Upper lobe of left lung (tissue), 6 donors: ENCODE results near the gene TMEM225B. TPM values are rescaled to one million over a fixed set of nuclear protein-coding genes. Genes with fewer than 3 reads are reported as not detected.

Source experiments
- total RNA-seq, 6 donors: library from RNA; depleted of rRNA in 4 of 6; stranded (reverse); fragments of >200 nt in 4 of 6; gene quantifications; one replicate each; pipeline versions ENCODE4 v1.1.0 to v1.2.1, GENCODE V29; 2016 to 2021
- donor health status: DM: no; HTN: no; CAD: no; lungs with moderate emphysema.
- donor health status: DM: no; HTN: yes; CAD: no; lungs with severe emphysema.

The TMEM225B gene
- total RNA-seq, 6 donors from 2014 or later, result 0.59 to 3.1 (median 0.91) TPM; not detected in 1

Other genes starting within 250 kb of the TMEM225B start
- 100 to 1,000 TPM; 186 to 387 (median 304) TPM for gene ARPC1B, start 223.5 kb upstream of the TMEM225B start, total RNA-seq
- gene PDAP1, start 189.7 kb upstream of the TMEM225B start, total RNA-seq, result 10 to 100 TPM; 31.4 to 76.0 (median 67.4) TPM
- gene BUD31, start 189.3 kb upstream of the TMEM225B start, total RNA-seq, result 10 to 100 TPM; 48.8 to 85.7 (median 63.8) TPM
- gene PTCD1, start 159.5 kb upstream of the TMEM225B start, total RNA-seq, result 10 to 100 TPM in 1 of 6 donors, 1 to 10 TPM in 5; 6.3 to 13.4 (median 7.6) TPM
- 10 to 100 TPM; 23.0 to 49.2 (median 33.1) TPM for gene CPSF4, start 159.3 kb upstream of the TMEM225B start, total RNA-seq
- gene ATP5MF, start 132.1 kb upstream of the TMEM225B start, total RNA-seq, result 100 to 1,000 TPM in 5 of 6 donors, 10 to 100 TPM in 1; 54.5 to 599 (median 193) TPM
- gene ZNF789, start 125.4 kb upstream of the TMEM225B start, total RNA-seq, result 10 to 100 TPM in 2 of 6 donors, 1 to 10 TPM in 4; 8.3 to 28.3 (median 9.3) TPM
- 100 to 1,000 TPM in 1 of 6 donors, 10 to 100 TPM in 5; 29.0 to 186 (median 34.8) TPM for gene ZNF394, start 98.0 kb upstream of the TMEM225B start, total RNA-seq
- 10 to 100 TPM in 1 of 6 donors, 1 to 10 TPM in 5; 3.8 to 12.6 (median 7.6) TPM for gene ZKSCAN5, start 93.6 kb upstream of the TMEM225B start, total RNA-seq
- gene FAM200A, start 46.2 kb upstream of the TMEM225B start, total RNA-seq, result 1 to 10 TPM; 1.7 to 9.9 (median 5.1) TPM
- gene ZNF655, start 39.6 kb upstream of the TMEM225B start, total RNA-seq, result 100 to 1,000 TPM in 4 of 6 donors, 10 to 100 TPM in 2; 57.3 to 202 (median 137) TPM
- 10 to 100 TPM; 16.4 to 54.5 (median 18.2) TPM for gene ZSCAN25, start 18.7 kb downstream of the TMEM225B start, total RNA-seq
- 10 to 100 TPM in 5 of 6 donors, 1 to 10 TPM in 1; 8.0 to 25.2 (median 14.2) TPM for gene CYP3A5, start 81.7 kb downstream of the TMEM225B start, total RNA-seq
- 1 to 10 TPM in 4 of 6 donors, under 1 TPM in 1, not detected in 1; 0.69 to 1.7 (median 1.1) TPM for gene CYP3A7, start 136.9 kb downstream of the TMEM225B start, total RNA-seq
- gene CYP3A4, start 185.9 kb downstream of the TMEM225B start, total RNA-seq, result 1 to 10 TPM in 1 of 6 donors, under 1 TPM in 2, not detected in 3; 0.34 to 1.5 (median 0.46) TPM
- gene CYP3A43, start 229.7 kb downstream of the TMEM225B start, total RNA-seq, result not detected